Adrenal gland (tissue), 5 donors: ENCODE data around the gene SAPCD1.

ENCODE experiments used
- POLR2A ChIP-seq, 2 donors: fragments of 450-650 bp; IDR thresholded peaks; one replicate each; pipeline ENCODE4 v1.6.1; 2017; ENCODE audit warnings: antibody characterized with exemption in 2 of 2, mild to moderate bottlenecking in 2 of 2, moderate library complexity in 1 of 2
- TF ChIP-seq, protein P1 (sequence below), 6 experiments: fragments of 450-650 bp in 4 of 6; fragments of 200-600 bp in 2 of 6; sonication (generic) in 1 of 6; IDR thresholded peaks; 1 replicate in 5 of 6; 2 replicates in 1 of 6; pipeline versions ENCODE4 v1.5.1 to v1.8.0; 2016 to 2021; ENCODE audit warnings: antibody characterized with exemption in 6 of 6, mild to moderate bottlenecking in 2 of 6, moderate library complexity in 1 of 6
- donor health status: DM: no; HTN: no; CAD: no.

DNA sequence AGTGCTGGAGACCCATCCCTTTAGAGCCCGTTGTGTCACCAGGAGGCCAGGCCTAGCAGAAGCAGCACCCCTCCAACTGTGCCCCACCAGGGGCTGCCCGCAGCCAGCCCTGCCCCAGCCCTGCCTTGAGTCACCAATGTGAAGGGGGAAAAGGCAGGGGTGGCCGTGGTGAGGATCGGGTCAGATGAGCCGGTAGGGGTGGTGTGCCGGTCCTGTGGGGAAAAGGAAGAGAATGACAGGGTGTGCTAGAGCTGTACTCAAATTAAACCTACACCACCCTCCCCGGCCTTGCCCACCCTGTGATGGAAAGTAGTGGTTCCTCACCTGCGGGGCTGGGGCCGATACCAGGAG lies 3.1 kb downstream of the SAPCD1 start:
- no peak for TF ChIP-seq POLR2A (IDR thresholded peaks at IDR 0.05)
- TF ChIP-seq, protein P1, sequence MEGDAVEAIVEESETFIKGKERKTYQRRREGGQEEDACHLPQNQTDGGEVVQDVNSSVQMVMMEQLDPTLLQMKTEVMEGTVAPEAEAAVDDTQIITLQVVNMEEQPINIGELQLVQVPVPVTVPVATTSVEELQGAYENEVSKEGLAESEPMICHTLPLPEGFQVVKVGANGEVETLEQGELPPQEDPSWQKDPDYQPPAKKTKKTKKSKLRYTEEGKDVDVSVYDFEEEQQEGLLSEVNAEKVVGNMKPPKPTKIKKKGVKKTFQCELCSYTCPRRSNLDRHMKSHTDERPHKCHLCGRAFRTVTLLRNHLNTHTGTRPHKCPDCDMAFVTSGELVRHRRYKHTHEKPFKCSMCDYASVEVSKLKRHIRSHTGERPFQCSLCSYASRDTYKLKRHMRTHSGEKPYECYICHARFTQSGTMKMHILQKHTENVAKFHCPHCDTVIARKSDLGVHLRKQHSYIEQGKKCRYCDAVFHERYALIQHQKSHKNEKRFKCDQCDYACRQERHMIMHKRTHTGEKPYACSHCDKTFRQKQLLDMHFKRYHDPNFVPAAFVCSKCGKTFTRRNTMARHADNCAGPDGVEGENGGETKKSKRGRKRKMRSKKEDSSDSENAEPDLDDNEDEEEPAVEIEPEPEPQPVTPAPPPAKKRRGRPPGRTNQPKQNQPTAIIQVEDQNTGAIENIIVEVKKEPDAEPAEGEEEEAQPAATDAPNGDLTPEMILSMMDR (IDR thresholded peaks at IDR 0.05), result no peak
